CD4-positive, alpha-beta T cell treated with Interleukin-15 for 1 hour (primary cell): ENCODE results near the gene ACVR2A.

ENCODE experiments used
- DNase-seq: peaks from one replicate; pipeline ENCODE4 v3.0.0-alpha.2; 2020

Gene ACVR2A

DNA sequence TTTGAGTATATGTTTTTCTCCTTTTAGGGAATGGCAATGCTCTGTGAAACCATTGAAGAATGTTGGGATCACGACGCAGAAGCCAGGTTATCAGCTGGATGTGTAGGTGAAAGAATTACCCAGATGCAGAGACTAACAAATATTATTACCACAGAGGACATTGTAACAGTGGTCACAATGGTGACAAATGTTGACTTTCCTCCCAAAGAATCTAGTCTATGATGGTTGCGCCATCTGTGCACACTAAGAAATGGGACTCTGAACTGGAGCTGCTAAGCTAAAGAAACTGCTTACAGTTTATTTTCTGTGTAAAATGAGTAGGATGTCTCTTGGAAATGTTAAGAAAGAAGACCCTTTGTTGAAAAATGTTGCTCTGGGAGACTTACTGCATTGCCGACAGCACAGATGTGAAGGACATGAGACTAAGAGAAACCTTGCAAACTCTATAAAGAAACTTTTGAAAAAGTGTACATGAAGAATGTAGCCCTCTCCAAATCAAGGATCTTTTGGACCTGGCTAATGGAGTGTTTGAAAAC is 82.3 kb downstream of the ACVR2A start:
- DNase-seq = no peak

DNA sequence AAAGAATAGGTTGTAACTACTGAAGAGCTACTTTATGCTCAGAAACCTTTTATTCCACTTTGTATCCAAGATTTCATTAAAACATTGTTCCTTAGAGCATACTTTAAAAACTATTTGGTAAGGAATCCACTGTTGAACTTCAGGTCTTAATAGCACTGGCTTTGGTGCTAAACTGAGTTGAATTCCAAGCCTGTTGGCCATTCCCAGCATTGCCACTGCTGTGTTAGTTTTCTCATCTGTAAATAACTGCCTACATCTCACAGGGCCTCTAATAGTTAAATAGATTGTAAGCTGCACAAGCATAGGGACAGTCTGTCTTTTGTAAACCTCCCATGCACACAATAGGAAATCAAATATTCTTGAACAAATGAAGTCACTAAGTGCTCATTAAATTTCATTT is 89.1 kb downstream of the ACVR2A start:
- DNase-seq = no peak

DNA sequence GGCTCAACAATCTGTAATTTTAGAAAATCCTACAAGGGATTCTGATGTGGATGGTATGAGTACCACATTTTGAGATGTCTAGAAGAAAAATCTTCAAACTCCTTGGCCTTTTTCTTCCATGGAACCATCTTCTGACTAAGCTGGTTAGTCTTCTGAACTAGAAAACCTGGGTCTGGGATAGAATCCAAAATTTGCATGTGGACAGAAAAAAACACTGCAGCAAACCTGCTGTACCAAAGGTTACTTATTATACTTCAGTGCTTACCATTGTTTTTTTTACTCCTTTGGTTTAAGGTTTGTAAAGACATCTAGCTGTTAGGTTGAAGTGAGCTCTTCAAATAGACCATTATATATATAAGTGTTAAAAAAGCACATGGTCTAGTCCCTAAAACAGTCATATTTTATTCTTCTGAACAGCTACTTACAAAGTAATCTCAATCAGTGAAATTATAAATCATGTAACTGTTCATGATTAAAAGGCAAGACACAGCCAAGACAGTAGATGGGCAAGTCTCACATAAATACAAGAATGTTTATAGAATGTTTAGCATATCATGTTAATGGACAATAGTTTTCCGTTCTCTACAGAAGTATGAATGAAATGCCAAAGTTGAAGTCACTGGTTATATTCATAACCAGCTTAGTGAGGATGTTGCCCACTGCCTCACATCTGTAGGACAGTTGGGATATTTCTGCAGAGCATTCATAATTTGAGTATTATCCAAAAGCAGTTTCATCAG is 90.2 kb downstream of the ACVR2A start:
- no peak for DNase-seq

DNA sequence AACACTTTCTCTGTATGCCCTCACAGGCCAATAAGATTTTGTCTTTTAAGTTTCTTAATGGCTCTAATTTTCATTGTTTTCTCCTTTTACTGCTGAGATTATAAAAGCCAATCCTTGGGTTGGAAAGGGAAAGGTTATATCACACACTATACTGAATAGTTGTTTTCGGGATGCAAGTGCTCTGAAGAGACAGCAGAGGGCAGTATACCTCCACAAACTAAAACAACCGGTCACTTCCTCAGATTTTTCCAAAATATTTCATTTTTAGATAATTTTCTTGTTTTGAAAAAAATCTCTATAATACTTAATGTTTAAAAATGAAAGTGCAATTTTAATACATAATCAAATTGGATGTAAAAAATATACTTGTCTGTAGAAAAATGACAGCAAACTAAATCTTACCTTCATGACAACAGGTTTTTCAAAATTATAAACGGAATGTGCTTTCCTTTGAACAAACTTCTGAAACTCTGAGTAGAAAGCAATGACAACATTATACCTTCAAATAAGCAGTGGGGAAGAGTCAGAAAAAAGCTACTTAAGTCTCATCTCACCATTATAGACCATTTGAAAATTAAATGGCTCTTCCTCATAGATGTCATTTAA is 93.0 kb downstream of the ACVR2A start:
- DNase-seq = no peak

DNA sequence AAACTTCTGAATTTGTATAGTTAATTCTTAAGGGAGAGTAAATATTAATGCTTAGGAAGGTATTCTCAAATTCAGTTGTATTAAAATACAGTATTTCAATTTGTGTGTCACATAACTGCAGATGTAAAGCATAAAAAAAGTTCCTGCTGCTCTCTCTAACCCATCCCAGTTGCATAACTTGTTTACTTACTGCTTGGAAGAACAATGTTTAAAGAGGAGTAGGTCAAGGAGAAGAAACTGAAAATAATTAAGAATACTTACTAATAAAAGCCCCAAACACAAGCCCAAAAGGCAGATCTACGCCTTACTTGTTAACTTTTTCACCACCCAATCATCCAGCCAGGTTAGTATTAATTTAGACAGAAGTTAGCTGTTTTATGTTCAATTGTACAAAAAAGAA is 94.5 kb downstream of the ACVR2A start:
- no peak for DNase-seq

DNA sequence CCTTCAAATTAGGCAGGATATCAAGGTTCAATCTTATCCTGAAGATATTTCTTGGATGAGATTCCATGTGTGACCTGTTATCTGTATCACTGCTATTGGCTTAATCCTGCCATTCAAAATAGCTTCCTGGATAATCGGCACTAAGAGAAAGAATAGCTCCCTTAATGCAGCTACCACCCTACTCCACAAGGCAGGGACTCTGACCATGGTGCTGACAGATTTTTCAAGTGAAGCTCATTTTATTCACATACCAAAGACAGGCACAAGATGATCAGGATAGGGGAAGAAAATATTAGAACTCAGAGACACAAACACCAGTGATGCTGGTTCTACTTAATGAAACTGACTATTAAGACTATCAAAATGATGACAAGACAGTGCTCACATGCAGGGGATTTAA is 100.8 kb downstream of the ACVR2A start:
- DNase-seq = no peak

DNA sequence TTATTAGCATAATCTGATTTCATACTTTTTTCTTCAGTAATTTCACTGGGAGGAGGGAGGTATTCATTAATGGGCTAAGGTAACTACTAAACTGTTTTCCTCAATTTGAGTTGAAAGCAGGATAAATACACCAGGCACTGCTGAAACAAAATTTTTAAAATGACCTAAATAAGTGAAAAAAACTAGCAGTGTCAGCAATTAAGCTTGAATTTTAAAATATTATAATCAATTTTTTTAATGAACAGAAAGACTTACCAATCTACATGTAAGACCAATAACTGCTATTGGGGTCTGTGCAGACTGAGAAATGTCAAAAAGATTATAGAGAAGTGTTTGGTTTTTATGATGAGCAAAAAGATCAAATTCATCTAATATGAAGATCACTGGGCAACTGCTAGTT is 107.3 kb downstream of the ACVR2A start:
- no peak for DNase-seq

DNA sequence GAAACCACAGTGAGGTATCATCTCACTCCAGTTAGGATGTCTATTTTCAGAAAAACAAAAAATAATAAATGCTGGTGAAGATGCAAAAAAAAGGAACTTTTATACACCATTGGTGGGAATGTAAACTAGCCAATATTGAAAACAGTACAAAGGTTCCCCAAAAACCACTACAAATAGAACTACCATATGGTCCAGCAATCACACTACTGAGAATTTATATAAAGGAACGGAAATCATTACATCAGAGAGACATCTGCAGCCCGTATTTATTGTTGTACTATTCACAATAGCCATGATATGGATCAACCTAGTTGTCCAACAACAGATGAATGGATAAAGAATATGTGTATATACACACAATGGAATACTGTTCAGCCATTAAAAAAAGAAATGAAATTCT is 123.7 kb downstream of the ACVR2A start:
- DNase-seq = no peak

DNA sequence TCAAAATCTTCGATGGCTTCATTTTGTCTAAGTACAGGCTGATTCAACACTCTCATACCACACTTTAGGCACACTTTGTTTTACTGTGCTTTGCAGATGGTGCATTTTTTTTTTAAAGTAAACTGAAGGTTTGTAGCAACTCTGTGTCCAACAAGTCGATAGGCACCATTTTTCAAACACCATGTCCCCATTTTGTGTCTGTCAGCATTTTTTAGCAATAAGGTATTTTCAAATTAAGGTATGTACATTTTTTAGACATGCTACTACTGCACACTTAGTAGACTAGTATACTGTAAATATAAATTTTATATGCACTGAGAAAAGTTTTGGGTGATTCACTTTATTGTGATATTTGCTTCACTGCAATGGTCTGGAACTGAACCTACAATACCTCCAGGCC is 131.3 kb downstream of the ACVR2A start:
- no peak for DNase-seq

DNA sequence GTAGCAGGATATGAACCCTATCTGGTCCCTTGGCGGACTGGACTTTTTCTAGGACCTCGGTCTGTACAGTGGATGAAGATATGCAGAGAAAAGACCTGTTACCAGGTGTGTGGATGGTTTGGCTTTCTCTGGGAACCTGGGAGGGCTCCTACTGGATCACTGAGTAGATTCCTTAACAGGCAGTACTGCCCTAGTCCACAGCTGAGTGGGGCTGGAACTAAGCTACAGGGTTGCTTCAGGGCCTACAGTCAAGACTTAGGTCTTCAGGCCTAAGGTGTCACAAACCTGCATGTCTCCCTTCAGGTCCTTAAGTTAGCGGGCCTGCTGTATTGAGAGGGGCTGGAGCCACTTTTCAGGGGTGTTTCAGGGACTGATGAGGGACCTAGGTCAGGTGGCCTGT is 132.8 kb downstream of the ACVR2A start:
- DNase-seq = no peak
